Hematopoietic multipotent progenitor cell treated with erythropoietin and hydrocortisone succinate and interleukin-3 and kit ligand, for 6 days (in vitro differentiated cells): ENCODE measurements around the gene TMEM201.
"Not testable (repeated sequence)": the region's sequence is repeated elsewhere in the genome, so short reads cannot be mapped to it uniquely, and the experiment has no call there.

Source experiments
- DNase-seq: peaks from one replicate; pipeline ENCODE4 v3.0.0-alpha.2; 2015

The TMEM201 gene, protein sequence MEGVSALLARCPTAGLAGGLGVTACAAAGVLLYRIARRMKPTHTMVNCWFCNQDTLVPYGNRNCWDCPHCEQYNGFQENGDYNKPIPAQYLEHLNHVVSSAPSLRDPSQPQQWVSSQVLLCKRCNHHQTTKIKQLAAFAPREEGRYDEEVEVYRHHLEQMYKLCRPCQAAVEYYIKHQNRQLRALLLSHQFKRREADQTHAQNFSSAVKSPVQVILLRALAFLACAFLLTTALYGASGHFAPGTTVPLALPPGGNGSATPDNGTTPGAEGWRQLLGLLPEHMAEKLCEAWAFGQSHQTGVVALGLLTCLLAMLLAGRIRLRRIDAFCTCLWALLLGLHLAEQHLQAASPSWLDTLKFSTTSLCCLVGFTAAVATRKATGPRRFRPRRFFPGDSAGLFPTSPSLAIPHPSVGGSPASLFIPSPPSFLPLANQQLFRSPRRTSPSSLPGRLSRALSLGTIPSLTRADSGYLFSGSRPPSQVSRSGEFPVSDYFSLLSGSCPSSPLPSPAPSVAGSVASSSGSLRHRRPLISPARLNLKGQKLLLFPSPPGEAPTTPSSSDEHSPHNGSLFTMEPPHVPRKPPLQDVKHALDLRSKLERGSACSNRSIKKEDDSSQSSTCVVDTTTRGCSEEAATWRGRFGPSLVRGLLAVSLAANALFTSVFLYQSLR

DNA sequence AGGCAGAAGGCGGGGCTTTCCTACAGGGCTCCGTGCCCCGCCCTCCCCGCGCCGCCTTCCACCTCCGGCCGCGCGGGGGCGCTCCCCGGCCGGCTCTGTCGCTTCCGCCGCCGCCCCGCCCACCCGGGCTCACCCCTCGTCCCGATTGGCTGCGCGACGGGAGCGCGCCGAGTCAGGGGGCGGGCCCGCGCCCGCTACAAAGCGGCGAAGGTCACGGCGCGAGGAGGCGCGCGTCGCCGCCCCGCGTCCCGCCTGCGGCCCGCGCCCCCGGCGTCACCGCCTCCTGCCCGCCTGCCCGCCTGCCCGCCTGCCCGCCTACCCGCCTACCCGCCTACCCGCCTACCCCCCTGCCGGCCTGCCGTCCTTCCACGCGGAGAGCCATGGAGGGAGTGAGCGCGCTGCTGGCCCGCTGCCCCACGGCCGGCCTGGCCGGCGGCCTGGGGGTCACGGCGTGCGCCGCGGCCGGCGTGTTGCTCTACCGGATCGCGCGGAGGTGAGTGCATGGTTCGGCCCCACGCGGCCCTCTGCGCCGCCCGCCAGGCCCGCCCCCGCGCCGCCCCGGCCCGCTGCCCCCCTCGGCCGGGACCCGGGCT lies at the start of gene TMEM201:
TMEM201 (plus strand) TSS at position 361 of the 593 bp plus-strand sequence; CDS start at position 381, 20 bp downstream.
- DNase-seq, result peak; percentile 95

DNA sequence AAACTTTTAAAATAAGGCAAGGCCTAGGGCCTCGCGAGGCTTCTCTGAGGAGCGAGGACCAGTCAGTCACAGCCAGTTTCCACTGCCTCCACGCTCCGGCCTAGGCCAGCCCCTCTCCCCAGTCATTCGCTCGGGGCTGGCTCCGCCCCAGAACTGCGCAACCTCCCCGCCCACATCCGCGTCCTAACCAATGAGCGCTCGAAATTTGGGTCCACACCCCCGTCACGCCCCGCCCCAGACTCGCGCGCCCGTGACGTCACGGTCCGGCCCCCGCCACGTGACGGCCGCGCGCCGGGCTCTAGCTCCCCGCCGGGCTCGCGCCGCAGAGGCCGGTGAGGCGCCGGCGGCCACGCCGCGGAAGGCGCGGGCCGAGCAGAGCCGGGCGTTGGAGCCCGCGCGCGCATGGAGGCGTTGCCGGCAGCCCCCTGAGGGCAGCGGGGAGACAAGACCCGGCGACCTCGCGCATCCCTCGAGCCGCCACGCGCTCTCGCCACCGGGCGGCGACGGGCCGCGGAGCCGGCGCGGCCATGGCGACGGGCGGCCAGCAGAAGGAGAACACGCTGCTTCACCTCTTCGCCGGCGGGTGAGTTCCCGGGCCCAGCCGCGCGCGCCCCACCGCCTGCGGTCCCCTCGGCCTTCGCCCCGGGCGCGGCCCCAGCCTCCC lies 49.4 kb upstream of the TMEM201 start, which contains the start of gene SLC25A33:
SLC25A33 (plus strand) TSS at position 301 of the 664 bp plus-strand sequence; CDS start at position 528, 227 bp downstream.
- DNase-seq, result peak; percentile 96

DNA sequence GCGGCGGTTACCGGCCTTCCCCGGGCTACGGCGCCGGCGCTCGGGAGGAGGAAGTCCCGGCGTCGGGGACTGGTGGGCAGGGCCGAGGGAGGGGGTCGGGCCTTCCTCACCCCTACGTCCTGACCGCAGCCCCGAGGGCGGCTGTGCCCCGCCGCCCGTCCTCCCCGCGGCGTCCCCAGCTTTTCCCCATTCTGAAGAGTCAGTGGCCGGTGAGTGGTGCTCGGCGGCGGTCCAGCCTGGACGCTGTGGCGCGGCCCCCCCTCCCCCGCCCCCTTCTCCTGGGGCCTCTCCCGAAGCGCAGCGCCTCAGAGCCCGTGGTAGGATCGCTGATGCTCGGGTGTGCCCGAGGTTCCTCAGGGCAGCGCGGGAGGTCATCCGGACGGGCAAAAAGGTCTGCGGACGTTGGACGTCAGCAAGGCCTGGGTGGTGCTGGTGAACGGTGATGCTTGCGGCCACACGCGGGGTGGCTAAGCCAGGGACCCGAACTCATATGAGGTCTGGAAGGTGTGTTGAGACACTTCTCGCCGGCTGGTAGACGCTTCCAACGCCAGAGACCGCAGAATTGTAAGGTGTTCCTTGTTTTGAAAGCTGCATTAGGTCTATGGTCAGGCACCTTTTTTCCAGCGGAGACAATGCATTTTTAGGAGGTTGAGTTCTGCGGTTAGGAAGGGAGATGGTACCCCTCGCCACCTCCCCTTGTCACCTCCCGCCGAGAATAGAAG lies 48.7 kb upstream of the TMEM201 start:
- peak; percentile 75 for DNase-seq

DNA sequence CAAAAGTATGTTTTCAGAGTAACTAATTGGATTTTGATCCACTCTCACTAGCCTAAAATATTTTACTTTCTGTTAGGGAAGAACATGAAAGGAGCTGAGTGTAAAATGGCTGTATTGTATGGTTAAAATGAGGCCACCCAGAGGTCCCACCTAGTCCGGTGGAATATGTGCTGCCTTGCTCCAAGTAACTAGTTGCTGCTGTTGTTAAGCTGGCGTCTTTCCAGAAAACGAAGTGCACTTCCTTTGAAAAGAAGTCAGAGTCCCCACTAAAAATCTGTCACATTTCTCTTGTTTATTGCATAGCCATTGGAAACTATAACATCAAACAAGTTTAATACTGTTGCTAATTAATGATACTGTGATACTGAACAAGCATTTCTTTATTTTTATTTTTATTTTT lies 46.3 kb upstream of the TMEM201 start:
- DNase-seq, result peak; percentile 82

DNA sequence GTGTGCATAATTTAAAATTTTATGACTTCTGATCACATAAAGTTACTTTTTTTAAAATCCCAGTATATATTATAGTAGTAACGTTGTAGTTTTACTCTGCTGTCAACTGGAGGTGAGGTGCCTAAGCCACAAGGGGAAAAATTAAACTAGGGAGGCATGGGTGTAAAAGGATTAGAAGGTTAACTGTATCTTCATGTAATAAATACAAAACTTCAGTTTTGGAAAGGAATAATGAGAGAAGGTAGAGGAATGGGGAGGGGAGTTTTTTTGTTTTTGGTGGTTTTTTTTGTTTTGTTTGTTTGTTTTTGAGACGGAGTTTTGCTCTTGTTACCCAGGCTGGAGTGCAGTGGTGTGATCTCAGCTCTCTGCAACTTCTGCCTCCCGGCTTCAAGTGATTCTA lies 43.8 kb upstream of the TMEM201 start:
- DNase-seq, result no peak

DNA sequence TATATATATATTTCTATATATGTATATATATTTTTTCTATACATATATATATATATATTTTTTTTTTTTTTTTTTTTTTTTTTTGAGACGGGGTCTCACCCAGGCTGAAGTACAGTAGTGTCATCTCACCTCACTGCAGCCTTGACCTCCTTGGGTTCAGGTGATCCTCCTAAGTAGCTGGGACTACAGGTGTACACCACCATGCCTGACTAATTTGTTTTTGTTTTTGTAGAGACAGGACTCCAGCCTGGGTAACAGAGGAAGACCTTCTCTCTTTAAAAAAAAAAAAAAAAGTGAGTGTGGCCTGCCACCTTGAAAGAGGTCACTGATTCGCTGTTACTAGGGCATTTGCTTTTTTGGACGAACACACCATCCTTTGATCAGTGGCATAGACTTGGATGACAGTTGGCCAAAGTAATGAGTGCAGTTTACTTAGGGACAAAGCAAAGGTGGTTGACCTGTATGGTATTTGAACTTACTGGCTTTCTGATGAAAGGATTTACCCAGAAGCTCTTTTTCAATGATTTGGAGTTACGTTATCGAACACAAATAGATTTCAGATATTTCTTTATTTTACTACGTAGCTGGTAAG lies 38.7 kb upstream of the TMEM201 start:
- no peak for DNase-seq

DNA sequence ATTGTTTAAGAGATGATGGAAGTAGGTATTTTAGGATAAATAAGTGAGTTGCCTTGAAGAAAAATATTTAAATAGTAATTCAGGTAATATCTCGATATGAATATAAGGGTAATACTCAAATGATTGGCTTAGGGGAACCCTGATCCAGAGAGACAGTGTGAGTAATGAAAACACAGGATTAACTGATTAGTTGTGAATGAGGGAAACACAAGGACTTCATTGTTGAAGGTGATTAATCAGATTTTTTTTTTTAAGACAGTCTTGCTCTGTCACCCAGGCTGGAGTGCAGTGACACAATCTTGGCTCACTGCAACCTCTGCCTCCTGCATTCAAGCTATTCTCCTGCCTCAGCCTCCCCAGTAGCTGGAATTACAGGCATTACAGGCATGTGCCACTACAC lies 36.7 kb upstream of the TMEM201 start:
- no peak for DNase-seq

DNA sequence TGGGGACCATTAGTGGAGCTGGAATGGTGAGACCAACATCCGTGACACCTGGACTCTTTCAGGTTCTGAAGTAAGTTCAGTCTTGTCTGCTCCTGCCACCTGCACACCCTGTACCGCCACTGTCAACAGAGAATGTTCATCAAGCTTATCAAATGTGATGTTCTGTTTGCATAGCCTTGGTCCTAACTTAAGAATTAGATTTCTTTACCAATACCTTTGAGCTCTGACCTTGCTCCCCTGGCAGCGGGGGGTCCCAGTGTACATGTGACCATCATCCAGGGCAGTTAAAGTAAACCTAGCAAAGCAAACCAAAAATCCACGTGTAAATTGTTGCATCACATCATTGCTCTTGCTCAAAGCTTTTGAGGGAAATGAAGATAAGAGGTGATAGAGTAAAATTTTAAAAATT lies 35.0 kb upstream of the TMEM201 start:
- no peak for DNase-seq

DNA sequence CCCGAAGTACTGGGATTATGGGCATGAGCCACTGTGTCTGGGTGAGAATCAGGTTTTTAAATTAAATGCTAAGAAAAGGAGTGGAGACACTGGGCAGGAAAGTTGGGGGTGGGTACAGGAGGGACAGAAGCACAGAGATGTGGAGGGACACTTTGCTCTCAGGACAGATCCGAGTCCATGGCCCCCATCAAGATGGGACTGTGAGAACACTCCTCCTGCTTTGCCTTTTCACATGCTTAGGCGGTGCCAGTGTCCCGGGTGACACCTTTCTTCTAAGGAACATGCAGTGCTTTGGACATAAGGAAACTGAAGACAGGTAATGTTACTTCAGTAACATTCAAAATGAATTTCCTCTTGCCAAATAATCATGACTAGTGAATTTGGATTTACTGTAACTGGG lies 32.8 kb upstream of the TMEM201 start:
- DNase-seq, result no peak

DNA sequence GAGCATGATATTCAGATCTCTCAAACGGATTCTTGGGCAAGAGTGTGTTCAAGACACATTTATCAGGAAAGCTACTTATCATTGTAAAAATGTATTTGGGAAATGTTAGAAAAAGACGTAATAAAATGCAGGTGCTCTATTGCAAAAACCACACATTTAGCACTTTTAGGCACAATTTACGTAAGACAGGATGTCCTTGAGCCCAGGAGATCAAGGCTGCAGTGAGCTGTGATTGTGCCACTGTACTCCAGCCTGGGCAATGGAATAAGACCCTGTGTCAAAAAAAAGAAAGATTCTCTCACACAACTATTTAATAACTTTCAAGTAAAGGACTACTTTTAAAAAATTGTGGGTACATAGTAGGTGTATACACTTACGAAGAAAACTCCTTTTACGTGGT lies 31.1 kb upstream of the TMEM201 start:
- DNase-seq, result no peak

DNA sequence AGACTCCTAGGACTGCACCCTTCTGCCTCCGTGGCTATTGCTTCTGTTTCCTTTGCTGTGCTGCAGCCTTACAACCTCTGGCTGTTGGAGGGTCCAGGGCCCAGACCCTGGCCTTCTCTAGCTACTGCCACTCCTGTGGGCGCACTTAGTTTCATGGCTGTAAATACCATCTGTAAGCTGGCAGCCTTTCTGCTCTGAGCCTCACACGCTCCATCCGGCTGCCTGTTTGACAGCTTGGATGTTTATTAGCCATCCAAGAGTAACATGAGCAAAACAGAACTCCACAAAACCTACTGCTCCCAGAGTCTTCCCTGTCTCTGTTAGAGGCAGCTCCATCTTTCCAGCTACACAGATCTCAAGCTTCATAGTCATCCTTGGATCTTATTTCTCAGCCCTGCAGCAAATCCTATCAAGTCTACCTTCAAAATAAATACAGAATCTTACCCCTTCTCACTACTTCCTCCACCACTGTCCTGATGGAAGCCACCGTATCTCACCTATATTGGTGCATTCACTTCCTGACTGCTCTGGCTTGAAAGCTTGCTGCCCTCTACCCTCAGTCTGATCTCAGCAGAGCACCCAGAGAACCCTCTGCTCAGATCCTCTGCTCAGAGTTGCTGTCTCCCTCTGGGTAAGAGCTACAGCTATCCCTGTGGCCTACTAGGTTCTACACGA lies 30.3 kb upstream of the TMEM201 start:
- no peak for DNase-seq

DNA sequence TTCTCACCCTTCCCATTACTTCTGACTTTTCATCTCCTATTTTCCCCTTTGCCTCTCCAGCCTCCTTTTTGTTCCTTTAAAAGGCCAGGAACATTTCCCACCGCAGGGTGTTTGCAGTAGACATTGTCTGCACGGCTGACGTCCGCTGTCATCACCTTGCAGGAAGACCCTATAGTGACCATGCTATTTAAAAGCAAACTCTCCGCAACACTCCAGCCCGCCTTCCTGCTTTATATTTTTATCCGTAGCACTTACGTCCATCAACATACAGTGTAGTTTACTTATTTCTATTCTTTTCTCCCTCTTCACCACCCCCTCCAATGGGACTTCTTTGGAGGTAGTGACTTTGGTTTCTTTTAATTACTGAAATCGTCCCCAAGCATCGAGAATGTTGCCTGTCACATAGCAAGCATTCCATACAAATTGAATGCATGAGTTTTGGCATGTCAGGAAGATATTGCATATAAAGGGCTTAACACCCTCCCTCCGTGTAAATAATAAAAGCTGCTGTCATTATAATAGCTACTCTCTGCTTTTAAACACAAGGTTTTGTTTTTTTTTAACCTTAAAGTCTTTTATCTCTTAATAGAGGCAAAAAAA lies 29.7 kb upstream of the TMEM201 start:
- DNase-seq, result no peak

DNA sequence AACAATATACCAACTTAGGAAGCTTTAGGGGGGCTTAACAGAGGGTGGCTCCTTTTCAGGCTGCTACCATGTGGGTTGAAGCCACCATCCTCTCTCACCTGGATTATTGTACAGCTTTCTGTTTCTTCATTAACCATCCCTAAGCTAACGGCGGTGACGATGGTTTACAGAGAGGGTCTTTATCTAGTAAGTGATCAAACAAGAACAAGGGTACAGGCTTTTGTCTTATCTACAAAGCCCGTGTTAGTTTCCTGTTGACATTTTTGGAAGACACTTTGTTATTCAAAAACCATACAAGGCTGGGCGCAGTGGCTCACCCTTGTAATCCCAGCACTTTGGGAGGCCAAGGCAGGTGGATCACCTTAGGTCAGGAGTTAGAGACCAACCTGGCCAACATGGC lies 29.0 kb upstream of the TMEM201 start:
- peak; percentile 13 for DNase-seq

DNA sequence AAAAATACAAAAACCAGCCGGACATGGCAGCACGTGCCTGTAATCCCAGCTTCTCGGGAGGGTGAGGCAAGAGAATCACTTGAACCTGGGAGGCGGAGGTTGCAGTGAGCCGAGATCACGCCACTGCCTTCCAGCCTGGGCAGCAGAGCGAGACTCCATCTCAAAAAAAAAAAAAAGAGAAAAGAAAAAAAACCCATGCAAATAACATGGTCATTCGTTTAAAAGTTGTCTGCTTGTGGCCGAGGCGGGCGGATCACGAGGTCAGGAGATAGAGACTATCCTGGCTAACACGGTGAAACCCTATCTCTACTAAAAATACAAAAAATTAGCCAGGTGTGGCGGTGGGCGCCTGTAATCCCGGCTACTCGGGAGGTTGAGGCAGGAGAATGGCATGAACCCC lies 28.6 kb upstream of the TMEM201 start:
- DNase-seq, result not testable (repeated sequence)

DNA sequence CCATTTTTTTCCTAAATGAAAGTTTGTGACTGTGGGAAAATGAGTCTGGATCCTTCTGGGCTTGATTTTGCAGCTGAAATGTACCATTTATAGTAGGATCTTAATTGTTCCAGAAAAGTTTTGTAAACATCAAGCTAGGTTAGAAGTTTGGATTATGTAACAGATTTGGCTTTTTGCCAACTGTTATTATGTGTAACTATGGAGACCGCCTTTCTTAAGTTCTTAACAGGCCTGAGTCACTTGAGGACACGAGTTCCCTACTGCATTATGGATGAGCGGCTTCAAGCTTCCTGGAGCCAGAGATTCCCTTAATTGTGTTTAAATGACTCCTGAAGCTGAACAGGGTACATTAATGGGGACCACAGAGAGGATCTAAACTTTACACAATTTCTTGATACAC lies 27.3 kb upstream of the TMEM201 start:
- peak; percentile 89 for DNase-seq

DNA sequence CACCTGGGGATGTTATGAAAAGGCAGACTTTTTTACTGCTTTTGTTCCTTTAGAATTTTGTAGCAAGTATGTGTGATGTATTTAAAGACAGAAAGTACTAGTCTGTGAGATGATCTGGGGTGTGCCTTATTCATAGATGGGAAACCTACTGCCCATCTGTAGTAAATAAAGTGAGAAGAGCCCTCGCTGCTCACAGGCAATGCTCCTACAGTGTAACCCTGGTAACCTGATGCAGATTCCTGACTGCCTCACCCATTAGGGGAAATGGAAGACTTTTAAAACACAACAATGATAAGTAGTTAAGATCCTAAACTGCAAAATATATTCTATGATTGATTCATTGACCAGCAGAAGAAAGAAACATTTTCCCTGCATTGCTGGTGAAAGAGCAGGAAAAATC lies 19.4 kb upstream of the TMEM201 start:
- no peak for DNase-seq

DNA sequence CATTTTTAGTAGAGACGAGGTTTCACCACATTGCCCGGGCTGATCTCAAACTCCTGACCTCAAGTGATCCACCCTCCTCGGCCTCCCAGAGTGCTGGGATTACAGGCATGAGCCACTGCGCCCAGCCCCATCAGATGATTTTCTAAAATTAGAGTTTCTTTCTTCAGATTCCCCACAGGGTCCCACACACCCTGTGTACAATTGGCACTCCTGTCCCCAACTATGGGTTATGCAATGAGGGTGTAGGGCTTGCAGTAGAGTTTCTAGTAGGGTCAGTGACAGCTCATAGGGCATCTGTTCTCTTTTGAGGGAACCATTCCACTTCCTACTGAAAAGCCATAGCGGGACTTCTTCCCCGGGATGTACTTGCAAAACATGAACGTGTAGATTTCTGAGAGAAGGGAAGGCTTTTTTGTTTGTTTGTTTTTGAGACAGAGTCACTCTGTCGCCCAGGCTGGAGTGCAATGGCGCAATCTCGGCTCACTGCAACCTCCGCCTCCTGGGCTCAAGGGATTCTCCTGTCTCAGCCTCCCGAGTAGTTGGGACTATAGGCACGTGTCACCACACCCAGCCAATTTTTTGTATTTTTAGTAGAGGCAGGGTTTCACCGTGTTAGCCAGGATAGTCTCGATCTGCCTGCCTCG lies 17.7 kb upstream of the TMEM201 start:
- DNase-seq, result not testable (repeated sequence)

DNA sequence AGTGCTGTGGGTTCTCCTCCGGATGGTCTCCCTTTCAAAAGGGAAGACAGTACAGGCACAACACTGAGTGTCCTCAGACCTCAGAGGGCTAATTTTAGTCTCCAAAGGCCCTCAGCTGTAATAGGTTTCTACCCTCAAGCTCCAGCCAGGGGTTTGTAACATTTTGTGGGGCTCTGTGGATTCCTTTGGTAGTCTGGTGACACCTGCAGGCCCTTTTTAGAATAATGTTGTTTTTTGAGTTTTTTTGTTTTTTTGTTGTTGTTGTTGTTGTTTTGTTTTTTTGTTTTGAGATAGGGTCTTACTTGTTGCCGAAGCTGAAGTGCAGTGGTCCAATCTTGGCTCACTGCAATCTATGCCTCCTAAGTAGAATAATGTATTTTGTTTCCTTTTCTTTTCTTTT lies 15.0 kb upstream of the TMEM201 start:
- peak; percentile 55 for DNase-seq

DNA sequence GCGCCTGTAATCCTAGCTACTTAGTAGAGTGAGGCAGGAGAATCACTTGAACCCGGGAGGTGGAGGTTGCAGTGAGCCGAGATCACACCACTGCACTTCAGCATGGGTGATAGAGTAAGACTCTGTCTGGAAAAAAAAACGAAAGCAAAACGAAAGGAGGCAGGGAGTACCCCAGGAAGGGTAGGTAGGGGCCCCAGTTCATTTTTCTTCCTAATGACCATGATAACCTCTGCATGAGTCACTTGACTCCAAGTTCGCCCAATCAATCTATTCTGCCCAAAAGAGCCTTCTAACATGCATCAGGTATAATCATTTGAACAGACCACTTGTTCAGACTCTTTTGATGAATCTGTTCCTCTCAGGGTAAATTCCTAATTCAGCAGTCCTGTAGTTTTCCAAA lies 13.2 kb upstream of the TMEM201 start:
- DNase-seq, result no peak

DNA sequence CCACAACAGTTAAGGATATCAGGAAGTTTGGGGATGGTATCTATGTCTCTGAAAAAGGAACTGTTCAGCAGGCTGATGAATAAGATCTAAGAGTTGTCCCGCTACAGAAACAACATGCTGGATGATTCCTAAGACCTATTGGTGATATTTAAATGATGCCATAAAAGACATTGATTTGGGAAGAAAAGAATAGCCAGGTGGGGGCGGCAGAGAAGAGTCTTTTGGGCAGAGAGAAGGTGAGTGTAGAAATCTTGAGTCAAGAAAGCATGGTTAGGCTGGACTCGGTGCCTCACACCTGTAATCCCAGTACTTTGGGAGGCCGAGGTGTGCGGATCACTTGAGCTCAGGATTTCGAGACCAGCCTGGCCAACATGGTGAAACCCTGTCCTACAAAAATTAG lies 11.8 kb upstream of the TMEM201 start:
- no peak for DNase-seq

DNA sequence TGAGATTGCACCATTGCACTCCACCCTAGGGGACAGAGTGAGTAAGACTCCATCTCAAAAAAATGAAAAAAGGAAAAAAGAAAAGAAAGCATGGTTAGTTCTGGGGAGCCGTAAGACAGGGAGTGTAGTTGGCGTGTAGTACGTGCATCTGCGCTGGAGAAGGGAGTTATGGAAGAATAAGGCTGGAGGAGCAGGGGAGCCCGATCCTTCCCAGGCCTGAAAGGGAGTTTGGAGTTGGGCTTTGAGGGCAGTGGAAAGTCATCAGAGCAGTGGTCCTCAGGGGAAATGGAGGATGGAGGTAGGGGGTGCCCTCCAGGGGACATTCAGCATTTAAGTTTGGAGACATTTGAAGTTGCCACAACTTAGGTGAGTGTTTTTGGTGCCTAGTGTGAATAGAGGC lies 11.3 kb upstream of the TMEM201 start:
- DNase-seq, result no peak
